HEK293T (cell line): ENCODE measurements around the gene LDHB.

Source experiments
- CTBP1 ChIP-seq: fragments of 450-650 bp; IDR thresholded peaks from 2 replicates; pipeline ENCODE4 v1.6.1; 2016; ENCODE audit warnings: borderline replicate concordance
- FOXM1 ChIP-seq: fragments of 450-650 bp; IDR thresholded peaks from 2 replicates; pipeline ENCODE4 v1.6.1; 2017; ENCODE audit warnings: mild to moderate bottlenecking, borderline replicate concordance
- HDGF ChIP-seq: fragments of 450-650 bp; IDR thresholded peaks from 2 replicates; pipeline ENCODE4 v1.6.1; 2017; ENCODE audit warnings: antibody characterized with exemption, borderline replicate concordance
- NFRKB ChIP-seq: fragments of 450-650 bp; IDR thresholded peaks from 2 replicates; pipeline ENCODE4 v1.6.1; 2016; ENCODE audit warnings: mild to moderate bottlenecking, moderate library complexity

GRCh38 chr12:21659383-21659782 is 1.7 kb upstream of the LDHB start:
- TF ChIP-seq CTBP1, result no peak
- no peak for TF ChIP-seq NFRKB
- TF ChIP-seq HDGF, result no peak
- no peak for TF ChIP-seq FOXM1
